NCI-H748 treated with DMSO at 0.1 percent for 48 hours (cell line): Measurements from ENCODE around the gene NANOG.
"Not testable (repeated sequence)": the region's sequence is repeated elsewhere in the genome, so short reads cannot be mapped to it uniquely, and the experiment has no call there.

ENCODE experiments used
- DNase-seq: peaks from one replicate; lab custom pipeline; 2025; lab: John Stamatoyannopoulos, UW

NANOG gene

DNA sequence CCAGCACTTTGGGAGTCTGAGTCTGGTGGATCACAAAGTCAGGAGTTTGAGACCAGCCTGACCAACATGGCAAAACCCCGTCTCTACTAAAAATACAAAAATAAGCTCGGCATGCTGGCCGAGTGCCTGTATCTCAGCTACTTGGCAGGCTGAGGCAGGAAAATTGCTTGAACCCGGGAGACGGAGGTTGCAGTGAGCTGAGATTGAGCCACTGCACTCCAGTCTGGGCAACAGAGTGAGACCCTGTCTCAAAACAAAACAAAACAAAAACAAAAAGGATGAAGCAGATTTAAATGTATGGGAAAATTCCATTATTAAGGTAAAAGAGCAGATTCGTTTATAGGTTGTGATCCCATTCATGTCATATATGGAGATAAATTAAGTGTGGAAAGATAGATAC lies 17.1 kb downstream of the NANOG start:
- not testable (repeated sequence) for DNase-seq

DNA sequence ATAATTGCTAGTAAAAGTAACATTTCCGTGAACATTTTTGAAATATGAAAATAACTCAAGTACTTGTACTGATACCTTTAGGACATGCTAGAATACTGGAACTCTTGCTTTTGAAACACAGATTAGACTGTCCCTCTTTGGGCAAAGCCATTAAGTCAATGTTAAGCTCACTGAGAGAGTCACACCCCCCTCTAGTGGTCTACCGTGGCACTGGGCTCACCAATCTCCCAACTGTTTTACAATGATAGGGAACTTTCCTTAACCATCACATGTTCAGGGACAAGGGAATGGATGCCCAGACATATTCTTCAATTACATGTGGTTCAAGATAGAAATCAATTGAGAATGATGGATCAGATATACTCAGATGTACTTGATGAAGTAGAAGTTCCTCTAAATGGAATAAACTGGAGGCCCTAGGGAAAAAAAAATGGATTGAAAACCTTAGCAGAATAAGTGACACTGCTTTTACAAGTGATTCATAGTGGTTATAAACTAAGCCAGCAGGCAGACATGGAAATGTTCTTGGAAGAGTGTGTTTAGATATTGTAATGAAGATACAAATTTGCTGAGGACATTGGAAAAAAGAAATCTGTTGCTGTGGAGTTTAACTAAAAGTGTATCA lies 17.8 kb downstream of the NANOG start:
- DNase-seq: peak; percentile 0

DNA sequence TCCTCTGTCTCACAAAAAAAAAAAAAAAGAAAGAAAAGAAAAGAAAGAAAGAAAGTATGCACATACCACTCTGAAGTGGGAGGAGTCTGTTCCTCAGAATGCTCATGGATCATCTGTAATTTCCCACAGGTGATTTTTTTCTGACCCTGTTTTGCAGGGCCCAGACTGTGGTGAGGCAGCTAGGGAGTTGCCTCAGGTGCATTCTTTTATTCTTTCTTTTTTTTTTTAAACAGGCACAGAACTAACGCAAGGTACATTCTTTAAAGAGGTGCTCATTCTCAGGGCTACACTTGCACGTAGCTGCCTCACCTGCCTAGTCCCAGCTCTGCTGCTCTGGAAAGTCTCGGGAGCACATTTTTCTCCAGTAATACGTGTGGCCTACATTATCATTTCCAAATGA lies 36.6 kb downstream of the NANOG start:
- DNase-seq: not testable (repeated sequence)

GRCh38 chr12:7829737-7830136 lies 40.5 kb downstream of the NANOG start:
- DNase-seq: not testable (repeated sequence)

- DNase-seq: peak; percentile 2
Measured at GRCh38 chr12:7832059-7832696, 43.0 kb downstream of the NANOG start.

DNA sequence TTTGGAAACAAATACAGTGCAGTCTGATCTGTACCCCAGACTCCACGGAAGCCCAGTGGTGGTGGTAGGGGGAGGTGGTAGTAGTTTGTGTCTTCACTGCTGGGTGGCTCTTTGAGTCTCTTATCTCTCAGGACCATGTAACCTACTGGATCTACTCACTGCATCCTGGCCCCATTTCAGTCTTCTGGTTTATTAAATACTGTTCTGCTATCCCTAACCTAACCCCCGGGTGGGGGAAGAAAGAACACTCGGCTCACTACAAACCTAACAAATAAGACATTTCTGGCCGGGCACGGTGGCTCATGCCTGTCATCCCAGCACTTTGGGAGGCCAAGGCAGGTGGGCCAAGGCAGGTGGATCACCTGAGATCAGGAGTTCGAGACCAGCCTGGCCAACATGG lies 44.0 kb downstream of the NANOG start:
- DNase-seq: not testable (repeated sequence)

DNA sequence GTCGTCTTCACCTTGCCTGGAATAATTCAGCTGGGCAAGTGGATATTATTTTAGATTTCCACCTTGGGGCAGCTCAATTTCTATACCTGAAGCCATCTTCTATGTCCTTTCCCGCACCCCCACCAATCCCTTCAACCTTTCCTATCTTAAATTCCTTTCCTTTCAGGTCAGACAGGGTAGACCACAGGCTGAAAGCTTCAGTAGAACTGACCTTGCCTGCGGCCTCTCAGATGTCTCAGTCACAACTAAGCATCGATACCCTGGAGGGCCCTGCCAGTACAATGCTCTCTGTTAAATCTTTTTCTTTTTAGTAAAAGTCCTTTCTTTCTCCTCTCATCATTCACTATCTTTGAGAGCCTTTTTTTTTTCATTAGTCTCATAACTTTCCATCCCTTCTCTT lies 44.6 kb downstream of the NANOG start:
- no peak for DNase-seq

DNA sequence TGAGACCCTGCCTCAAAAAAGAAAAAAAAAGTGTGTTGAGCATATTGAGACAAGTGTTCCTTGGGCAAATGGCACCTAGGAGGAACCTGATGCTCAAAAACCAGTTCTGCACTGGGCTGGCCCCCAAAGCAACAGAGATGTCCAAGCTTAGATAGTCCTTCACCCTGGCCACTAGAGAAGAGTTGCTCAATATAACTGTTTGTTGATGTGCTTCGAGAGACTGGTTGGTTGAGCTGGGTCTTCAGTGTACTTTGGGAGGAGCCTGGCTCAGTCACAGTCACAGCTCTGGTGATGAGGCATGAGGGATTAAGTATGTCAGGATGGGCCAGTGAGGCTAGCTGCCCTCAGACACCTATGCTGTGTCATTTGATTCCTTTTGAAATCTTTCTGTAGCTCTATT lies 45.5 kb downstream of the NANOG start:
- no peak for DNase-seq

- DNase-seq: no peak
Measured at GRCh38 chr12:7835116-7835515, 45.9 kb downstream of the NANOG start.

- DNase-seq: no peak
Measured at GRCh38 chr12:7835766-7836165, 46.6 kb downstream of the NANOG start.

GRCh38 chr12:7837366-7837765 lies 48.2 kb downstream of the NANOG start:
- no peak for DNase-seq

DNA sequence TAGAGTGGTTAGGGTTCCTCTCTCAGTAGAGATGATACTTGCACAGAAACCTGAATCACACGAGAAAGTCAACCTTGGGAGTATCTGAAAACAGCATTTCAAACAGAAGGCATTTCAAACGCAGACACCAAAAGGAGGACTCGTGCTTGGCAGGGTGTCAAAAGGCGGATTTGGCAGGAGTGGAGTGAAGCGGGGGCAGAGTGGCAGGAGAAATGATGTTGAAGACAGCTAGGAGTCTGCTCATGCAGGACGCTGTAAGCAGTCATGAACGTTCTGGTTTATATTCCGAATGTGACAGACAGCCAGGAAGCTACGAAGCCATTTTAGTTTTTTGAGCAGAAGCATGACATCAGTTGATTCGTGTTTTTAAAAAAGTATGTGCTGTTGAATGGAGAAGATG lies 50.0 kb downstream of the NANOG start:
- DNase-seq: not testable (repeated sequence)

DNA sequence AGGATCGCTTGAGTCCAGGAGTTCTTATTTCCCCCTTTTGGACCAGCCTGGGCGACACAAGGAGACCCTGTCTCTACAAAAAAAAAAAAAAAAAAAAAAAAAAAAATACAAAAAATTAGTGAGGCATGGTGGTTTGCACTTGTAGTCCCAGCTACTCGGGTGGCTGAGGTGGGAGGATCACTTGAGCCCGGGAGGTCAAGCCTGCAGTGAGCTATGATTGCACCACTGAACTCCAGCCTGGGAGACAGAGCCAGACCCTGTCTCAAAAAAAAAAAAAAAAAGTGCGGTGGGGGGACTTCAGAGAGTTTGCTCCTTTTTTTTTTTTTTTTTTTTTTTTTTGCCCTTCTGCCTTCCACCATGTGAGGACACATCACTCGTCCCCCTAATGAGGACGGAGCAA lies 50.6 kb downstream of the NANOG start:
- not testable (repeated sequence) for DNase-seq

GRCh38 chr12:7842444-7842843 lies 53.2 kb downstream of the NANOG start:
- not testable (repeated sequence) for DNase-seq

DNA sequence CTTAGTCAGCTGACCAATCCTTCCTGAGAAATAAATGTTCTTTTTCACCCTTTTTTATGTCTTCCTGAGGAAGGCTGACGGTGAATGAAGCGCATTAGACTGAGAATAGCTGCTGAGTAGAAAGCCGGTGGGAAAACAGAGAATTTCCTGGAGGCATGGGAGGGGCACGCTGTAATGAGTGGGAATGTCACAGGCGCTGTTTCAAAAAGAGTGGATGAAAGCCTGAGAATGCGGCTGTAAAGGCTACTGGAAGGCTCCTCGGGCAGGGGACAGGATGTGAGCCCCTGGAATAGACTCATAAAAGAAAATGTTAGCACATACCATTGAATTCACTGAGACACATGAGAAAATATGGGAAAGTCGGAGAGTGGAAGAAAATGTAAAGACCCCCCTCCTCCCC lies 53.9 kb downstream of the NANOG start:
- not testable (repeated sequence) for DNase-seq

GRCh38 chr12:7843583-7843982 lies 54.4 kb downstream of the NANOG start:
- not testable (repeated sequence) for DNase-seq

GRCh38 chr12:7844116-7844515 lies 54.9 kb downstream of the NANOG start:
- DNase-seq: no peak

DNA sequence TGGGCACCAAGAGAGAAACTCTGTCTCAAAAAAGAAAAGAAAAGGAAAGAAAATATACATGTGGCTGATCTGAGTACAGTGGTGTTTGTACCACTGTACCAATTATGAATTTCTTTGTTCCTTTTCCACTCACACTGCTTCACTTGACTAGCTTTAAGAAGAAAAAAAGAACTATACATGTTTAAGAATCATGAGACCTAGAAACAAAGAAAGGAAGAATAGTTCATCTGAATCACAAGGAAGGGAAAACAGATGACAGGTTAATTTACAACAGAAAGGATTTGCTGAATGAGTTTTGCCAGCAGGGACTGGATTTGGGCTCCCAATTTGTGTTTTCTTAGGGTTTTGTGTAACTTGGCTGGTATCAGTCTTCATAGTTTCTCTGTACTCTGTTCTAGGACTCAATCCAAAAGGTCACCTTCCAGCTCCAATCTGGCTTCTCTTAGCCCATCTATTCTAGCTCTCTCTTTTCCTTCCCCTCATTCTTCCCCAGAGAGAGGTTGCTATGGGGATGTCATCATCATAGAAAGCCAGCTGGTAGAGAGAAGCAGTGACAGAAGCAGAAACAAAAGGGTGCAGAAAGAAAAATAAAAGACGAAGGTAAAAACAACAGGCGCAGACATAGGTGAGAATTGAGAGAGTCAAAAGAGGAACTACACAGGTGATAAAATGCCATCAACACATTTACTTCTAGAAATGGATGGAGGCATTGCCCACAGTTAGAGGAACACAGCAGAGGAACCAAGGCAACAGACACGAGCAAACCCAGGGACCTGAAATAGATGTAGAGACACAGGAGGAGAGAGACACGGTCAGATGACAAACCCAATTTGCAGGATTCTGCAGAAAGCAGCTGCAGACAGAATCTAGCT lies 58.3 kb downstream of the NANOG start:
- DNase-seq: not testable (repeated sequence)

- DNase-seq: not testable (repeated sequence)
Measured at GRCh38 chr12:7848098-7848422, 58.9 kb downstream of the NANOG start.
